DMS53 (cell line): ENCODE data around the gene NEU3.
"Not testable (repeated sequence)": the region's sequence is repeated elsewhere in the genome, so short reads cannot be mapped to it uniquely, and the experiment has no call there.

Experiments used
- DNase-seq: peaks from one replicate; lab custom pipeline; 2025; lab: John Stamatoyannopoulos, UW

Gene NEU3

DNA sequence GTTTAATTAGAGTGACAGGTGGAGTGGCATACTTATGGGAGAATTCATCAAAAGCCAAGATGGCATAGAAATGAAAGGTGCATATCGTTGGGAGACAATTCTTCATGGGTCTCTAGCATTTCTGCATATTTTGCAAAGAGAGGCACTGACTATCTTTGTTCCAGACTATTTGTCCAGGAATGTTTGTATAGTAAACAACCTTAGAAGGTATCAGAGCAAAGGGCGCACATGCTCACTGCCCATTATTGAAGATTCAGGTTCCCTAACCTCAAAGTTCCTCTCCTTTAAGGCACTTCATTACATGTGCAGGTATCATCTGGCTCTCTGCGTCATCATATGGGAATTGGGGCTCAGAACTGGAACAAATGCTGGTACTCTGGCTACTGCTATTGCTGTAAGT is 4.7 kb upstream of the NEU3 start:
- DNase-seq = no peak

DNA sequence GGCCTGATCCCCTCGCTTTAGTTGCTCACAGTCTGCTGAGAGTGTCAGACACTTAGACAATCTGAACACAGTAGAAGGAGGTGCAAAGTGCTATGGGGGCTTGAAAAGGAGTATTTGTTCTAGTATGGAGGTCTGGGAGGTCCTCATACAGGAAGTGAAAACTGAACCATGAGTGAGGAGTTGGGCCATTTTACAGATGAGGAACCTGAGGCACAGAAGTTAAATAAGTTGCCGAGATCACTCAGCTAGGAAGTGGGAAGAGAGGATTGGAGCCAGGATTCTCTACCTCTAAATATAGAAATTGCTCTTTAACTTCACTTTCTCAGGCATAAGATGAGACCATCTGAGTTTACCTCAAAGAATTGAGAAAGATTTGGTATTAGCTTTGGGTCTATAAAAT is 4.0 kb upstream of the NEU3 start:
- no peak for DNase-seq

DNA sequence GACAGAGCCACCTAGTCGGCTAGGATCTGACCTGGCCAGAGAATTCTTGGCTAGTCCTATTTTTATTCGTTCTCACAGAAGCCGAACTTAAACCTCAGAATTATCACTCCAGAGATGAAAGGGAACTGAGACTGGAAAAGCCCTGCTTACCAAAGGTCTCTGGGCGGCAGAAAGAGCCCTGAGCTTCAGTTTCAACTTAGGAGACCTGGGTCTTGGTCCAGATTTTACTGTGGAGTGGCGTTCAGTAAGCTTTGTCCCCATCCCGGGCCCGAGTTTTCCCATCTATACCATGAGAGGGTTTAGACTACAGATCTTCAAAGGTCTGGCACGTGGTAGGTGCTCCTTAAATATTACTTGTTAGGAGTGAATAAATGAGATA is 516 bp downstream of the NEU3 start:
- peak; percentile 76 for DNase-seq

DNA sequence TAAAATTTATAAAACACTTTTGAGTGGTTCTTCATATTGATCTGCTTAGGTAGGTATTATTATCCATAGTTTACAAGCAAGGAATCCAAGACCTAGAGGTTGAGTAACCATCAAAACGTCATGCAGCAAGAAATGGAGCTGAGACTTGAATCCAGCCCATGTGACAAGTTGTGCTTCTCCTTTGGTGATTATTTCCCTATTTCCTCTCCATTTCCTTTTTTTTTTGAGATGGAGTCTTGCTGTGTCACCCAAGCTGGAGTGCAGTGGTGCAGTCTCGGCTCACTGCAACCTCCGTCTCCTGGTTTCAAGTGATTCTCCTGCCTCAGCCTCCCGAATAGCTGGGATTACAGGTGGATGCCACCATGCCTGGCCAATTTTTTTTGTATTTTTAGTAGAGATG is 1.4 kb downstream of the NEU3 start:
- DNase-seq = not testable (repeated sequence)

DNA sequence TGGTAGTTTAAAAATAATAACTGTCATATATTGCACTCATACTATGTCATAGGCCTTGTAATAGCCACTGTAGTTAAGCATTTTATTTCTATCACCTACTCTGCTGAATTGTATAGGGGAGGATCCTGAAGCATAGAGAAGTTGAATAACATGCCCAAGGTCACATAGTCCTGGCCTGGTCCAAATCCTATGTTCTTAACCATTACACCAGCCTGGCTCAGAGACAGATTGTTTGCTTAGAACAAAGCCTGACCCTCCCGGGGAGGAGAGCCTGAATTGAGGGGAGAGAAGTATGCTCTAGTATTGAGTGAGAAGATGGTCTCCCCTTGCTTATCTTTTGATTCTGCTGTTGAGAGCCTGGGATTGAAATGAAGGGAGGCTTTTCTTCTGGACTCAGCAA is 2.2 kb downstream of the NEU3 start:
- no peak for DNase-seq

DNA sequence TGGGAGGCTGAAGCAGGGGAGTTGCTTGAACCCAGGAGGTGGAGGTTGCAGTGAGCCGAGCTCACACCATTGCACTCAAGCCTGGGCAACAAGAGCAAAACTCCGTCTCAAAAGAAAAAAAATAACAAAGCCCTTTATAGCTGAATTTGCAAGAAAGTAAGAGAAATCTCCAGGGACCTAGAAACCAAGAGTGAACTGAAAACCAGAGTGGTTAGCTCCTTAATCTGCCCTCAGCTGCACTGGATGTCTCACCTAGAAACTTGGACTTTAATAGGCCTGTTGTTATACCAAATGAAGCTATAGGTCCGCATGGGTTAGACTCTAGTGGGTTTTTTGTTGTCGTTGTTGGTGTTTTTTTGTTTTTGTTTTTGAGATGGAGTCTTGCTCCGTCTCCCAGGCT is 4.1 kb downstream of the NEU3 start:
- no peak for DNase-seq

DNA sequence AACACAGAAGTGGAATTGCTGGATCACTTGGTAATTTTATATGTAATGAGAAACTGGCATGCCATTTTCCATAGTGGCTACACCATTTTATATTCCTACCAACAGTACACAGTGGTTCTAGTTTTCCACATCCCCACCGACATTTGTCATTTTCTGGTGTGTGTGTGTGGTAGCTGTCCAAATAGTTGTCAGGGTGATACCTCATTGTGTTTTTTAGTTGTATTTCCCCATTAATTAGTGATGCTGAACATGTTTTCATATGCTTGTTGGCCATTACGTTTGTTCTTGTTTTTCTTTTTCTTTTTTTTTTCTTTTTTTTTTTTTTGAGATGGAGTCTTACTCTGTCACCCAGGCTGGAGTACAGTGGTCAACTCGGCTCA is 12.2 kb downstream of the NEU3 start:
- DNase-seq = no peak

DNA sequence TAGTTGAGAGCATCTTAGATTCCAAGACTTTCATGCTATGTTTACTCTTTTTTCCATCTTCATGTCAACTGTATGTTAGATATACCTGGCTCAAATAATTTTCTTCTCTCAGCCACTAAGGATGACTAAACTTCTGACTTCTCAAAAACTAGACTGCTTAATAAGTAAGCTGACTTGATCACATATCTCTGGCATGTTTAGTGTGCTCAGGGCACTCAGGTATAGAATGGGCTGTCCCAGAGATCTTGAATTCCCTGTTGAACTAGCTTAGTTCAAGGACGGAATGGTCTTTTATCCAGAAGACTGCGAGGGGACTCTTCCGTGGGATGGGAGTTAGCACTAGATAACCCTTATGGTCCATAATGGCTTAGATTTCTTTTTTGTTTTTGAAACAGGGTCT is 13.0 kb downstream of the NEU3 start:
- DNase-seq = no peak

DNA sequence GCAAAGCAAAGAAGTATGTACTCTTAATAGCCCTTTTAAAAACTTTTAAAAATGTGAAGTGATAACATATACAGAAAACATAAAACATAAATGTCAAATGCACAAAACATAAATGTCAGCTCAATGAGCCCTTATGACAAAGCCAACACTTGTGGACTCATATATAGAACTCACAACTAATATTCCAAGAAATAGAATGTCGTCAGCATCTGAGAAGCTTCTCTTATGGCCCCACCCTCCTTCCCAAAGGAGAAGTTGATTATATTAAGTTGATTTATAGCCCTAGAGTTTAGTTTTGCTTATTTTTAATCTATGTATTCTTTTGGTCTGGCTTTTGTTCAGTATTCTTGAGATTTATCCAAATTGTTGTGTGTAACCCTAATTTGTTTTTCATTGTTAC is 13.8 kb downstream of the NEU3 start:
- no peak for DNase-seq

DNA sequence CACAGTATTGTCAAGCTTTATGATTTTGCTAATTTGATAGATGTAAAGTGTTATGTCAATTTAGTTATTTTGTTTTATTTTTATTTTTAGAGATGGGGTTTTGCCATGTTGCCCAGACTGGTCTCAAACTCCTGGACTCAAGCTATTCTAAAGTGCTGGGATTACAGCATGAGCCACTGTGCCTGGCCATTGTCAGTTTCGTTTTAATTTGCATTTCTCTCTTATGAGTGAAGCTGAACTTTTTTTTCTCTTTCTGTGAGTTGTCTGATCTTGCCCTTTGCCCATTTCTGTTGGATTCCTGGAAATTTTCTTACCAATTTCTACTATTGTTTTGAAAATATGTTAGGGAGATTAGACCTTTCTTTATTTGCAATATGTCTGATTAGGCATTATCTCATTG is 15.5 kb downstream of the NEU3 start:
- no peak for DNase-seq

DNA sequence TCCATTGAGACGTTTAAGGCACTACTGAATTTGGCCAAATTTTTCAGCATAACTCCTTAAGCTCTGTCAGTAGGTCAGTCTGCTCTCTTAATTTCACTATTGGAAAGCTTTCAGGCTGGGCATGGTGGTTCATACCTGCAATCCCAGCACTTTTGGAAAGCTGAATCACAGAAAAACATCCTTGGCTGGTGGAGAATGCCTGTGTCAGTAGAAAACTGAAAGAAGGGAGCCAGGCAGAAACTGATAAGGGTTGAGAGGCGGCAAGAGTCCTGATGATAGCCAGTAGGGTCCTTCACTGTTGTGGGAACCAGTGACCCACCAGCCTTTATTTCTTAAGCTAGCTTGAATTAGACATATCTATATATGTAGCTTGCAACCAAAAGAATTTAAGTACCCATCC is 22.6 kb downstream of the NEU3 start:
- no peak for DNase-seq

DNA sequence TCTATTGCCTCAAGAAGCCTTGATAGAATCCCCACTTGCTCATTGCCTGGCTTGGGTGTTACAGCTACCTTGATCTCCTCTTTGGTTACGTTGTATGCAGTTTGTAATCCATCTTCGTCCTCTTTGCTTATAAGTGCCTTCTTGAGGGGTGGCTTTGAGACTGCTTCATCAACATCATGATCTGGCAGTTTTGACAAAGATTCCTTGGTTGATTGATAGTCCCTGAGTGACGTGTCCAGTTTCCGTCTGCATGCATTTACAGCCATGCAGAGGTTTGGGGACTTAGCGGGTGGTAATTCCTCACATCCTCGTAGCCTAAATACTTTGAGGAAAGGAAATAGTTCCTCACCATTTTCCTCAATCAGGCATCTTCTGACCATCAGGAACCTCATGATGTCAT is 23.1 kb downstream of the NEU3 start:
- DNase-seq = no peak

DNA sequence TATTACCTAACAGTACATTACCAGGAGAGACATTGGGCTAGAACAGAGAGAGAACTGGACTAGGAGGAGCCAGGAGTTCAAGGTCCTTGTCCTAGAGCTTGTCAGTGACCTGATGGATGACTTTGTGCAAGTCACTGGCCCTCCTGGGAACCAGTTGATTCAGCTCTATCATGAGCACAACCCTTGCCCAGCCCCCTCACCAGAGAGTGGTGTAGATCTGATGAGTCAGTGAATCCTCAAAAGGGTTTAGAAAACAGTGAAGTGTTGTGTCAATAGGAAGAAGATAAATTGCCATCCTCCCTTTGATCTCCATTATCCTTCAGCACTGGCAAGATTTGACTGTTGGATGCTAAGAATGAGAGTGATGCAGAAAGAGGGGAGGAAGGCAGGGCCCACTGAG is 24.3 kb downstream of the NEU3 start:
- DNase-seq = peak; percentile 98

DNA sequence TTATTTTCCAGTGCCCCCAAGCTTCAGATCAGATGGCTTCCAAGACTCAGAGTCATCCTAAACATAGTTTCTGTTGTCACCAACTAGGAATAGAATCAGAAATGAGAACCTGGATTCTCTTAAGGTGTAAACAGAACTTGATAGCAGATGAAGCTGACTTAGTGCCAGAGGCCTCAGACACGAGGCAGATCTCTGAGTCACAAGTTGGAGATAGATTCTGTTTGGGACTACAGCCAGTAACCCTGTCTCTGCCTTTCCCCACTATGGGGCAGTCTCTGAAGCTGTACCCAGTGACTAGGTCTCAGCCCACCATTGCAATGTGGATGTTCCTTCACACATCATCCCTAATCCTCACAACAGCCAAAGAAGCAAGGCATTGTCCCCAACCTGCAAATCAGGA is 25.4 kb downstream of the NEU3 start:
- no peak for DNase-seq

DNA sequence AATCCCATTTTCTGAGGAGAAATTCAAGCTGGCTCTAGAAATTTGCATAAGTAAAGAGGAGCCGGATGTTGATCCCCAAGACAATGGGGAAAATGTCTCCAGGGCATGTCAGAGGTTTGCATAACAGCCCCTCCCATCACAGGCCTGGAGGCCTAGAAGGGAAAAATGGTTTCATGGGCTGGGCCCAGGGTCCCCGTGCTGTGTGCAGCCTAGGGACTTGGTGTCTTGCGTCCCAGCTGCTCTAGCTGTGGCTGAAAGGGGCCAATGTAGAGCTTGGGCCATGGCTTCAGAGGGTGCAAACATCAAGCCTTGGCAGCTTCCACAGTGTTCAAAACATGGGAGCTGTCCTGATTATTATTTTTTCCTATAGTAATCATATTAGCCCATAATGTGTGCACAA is 30.5 kb downstream of the NEU3 start:
- DNase-seq = not testable (repeated sequence)

DNA sequence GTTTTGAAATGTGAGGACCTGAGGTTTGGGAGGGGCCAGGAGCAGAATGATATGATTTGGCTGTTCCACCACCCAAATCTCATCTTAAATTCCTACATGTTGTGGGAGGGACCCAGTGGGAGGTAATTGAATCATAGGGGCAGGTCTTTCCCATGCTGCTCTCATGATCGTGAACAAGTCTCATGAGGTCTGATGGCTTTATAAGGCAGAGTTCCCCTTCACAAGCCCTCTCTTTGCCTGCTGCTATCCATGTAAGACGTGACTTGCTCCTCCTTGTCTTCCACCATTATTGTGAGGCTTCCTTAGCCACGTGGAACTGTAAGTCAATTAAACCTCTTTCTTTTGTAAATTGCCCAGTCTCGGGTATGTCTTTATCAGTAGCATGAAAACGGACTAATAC is 31.6 kb downstream of the NEU3 start:
- DNase-seq = not testable (repeated sequence)

DNA sequence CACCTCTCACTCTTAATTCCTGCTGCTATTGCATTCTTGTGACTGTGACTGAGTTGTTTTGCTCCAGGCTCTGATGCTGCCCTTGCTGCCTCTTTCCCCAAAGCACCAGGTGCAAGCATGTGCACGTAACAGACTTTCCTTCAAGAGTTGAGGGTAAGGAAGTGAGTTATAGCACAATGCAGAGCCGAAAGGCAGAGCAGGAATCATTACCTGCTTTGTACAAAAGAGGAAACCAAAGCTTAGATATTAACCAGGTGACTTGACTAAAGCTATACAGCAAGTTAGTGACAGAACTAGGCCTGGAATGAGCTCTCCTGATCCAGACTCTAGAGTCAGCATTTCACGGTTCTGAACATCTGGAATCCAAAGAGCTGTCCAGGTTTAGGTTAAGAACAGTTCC is 33.6 kb downstream of the NEU3 start:
- DNase-seq = no peak

DNA sequence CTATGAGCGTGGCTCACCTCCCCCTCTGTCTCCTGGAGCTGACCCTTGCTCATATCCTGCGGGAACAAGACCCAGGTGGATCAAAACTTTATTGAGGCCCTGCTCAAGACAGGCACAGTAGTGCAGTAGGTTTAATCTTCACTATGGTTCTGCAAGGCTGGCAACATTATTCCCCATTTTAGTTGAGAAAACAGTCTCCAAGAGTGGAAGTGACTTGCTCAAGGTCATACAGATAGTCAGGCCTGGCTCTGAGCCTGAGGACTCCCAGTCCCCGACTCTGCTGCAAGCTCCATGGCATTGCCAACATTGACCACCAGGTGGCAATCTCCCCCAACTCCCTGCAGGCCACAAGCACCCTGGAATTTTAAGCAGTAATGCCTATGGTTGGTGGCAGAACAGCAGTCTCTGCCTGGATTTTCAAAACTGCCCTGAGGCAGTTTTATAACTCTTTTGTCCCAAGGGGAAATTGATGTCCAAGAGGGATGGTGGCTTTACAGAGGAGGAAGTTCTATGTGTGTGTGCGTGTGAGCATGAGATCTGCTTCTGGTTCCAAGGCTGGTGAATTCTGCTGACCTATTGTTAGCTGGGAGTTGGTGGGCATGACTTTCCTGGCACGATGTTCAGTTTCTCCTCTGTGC is 34.1 kb downstream of the NEU3 start:
- peak; percentile 94 for DNase-seq

DNA sequence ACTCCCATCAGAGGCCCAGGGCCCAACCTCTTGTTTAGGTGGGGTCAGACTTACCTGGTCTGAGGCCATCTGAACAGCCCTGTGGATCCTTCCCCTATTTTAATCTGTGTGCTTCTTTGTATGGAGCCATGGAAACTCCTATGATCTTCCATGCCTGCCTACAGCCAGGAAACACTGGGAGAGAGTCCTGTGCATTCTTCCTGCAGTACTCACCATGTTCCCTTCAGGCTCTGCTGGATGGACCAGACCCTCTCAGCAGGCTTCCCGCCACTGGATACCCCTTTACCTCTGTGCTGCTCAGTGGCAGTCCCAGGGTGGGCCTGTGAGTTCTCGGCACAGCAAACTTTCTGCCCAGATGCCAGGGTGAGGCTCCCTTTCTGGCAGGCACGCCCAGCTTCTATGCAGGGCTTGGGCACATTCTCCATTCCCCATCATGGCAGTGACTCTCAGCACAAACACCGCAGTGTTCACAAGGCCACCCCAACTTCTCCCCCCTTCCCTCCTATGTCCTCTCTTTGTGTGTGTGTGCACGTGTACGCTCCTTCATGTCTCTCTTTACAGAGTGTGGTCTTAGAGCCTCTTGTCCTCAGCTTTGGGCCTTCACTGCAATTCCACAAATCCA is 34.8 kb downstream of the NEU3 start:
- no peak for DNase-seq

DNA sequence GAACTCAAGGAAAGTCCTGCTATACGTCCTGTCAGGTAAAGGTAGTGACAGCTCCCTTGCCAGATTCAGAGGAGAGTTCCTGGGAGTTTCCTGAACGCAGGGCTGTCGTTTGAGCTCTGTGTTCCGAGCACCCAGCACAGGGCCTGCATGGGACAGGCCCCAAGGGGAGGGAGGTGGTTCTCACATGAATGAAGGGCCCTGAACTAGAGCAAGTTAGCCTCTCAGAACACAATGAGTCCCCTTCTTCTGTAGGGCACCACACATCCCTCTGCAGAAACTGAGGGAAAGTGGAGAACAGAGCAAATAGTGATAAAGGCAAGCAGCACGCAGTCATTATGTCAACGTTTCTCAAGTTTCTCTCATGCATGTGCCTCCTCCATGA is 35.3 kb downstream of the NEU3 start:
- DNase-seq = peak; percentile 55

DNA sequence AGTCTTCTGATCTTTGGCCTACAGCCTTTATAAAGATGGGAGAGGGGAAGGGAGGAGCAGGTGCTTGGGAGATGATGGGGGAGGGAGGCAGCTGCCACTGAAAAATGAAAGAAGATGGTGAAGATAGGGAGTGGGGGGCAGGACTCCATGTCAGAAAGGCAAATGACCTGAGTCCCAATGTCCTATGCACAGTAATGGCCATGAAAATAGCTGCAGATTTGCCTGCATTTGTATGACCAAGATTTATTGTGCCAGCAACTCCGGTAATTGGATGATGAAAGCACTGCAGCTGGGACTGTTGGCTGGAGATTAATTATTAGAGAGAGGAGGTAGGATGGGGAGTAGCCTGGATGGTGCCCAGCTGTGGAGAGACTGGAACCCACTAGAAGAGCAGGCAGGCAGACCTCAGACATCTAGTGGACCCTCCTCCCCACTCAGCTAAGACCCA is 36.1 kb downstream of the NEU3 start:
- DNase-seq = peak; percentile 58

DNA sequence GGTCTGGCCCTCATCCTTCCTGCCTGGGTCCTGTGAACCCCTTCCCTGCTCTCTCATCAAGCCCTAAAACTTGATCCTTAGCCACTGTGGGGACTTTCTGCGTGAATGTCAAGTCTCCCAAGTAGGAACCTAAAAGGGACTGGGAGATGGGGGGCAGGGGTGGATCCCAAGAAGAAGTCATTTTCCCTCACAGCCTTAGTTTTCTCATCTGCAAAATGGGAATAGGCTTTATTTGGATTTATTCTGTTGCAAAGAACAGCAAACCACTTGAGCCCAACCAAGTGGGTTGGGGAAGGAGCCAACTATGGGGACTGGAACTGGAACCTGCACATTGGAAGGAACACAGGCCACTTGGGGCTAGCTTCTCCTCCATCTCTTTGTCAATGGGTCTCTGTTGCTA is 36.8 kb downstream of the NEU3 start:
- DNase-seq = no peak

DNA sequence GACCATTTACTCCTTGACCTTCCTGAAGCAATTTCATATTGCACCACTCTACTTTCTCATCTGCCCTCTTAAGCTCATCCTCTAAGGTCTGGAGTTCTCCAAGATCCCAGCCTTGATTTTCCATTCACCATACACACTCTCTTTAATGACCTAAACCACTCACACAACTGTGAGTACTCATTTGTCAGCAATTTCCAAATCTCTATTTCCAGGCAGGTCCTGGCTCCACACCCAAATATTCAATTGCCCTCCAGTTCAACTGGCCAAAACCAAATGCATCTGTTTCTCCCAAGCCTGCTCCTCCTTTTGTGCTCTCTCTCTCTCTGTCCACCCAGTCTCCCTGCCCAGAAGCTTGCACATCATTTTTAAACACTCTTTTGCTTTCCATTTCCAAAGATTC is 39.6 kb downstream of the NEU3 start:
- no peak for DNase-seq

DNA sequence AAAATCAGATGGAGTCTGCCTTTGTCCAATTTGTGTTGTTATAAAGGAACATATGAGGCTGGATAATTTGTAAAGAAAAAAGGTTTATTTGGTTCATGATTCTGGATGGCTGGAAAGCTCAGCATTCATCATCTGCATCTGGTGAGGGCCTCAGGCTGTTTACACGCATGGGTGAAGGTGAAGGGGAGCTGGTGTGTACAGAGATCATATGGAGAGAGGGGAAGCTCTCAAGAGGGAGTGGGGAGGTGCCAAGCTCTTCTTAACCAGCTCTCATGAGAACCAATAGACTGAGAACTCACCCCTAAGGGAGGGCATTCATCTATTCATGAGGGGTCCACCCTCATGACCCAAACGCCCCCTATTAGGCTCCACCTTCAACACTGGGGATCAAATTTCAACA is 40.0 kb downstream of the NEU3 start:
- peak; percentile 98 for DNase-seq
